SU-DHL-6 (cell line): Measurements from ENCODE around the gene LYZL1.
"Not testable (repeated sequence)": the region's sequence is repeated elsewhere in the genome, so short reads cannot be mapped to it uniquely, and the experiment has no call there.

Experiments
- H2AFZ ChIP-seq: fragments of 200-600 bp; sonication (generic); 2 replicates; pipeline ENCODE4 v1.6.1; 2014; ENCODE audit warnings: low read depth, mild to moderate bottlenecking, moderate library complexity, mixed read lengths, antibody characterized with exemption, low read length; ENCODE audit not compliant: severe bottlenecking
- H3F3A ChIP-seq: fragments of 200-600 bp; shearing (Covaris generic); 2 replicates; pipeline ENCODE4 v1.6.0; 2016; ENCODE audit warnings: antibody characterized with exemption, mild to moderate bottlenecking; ENCODE audit not compliant: insufficient read depth
- H3K27ac ChIP-seq: fragments of 200-600 bp; sonication (generic); 2 replicates; pipeline ENCODE4 v1.5.1; 2016; ENCODE audit warnings: low read depth, mild to moderate bottlenecking, low read length, moderate library complexity, mixed read lengths
- H3K27me3 ChIP-seq: fragments of 200-600 bp; sonication (generic), shearing (Covaris generic); 2 replicates; pipeline ENCODE4 v1.6.0; 2014; ENCODE audit warnings: mild to moderate bottlenecking, low read length
- H3K36me3 ChIP-seq: fragments of 200-600 bp; sonication (generic); 2 replicates; pipeline ENCODE4 v1.6.1; 2014; ENCODE audit warnings: mild to moderate bottlenecking, low read length, mixed read lengths
- H3K4me2 ChIP-seq: fragments of 300-600, 200-600 bp; shearing (Covaris generic), sonication (generic); 2 replicates; pipeline ENCODE4 v1.6.0; 2014; ENCODE audit warnings: low read length, low read depth, mild to moderate bottlenecking; ENCODE audit not compliant: poor library complexity, severe bottlenecking
- H3K4me3 ChIP-seq: fragments of 200-600 bp; sonication (generic); 2 replicates; pipeline ENCODE4 v1.5.1; 2014; ENCODE audit warnings: antibody characterized with exemption, low read length, mild to moderate bottlenecking, mixed read lengths; ENCODE audit not compliant: insufficient read depth, poor library complexity, severe bottlenecking
- H3K79me2 ChIP-seq: fragments of 200-600 bp; sonication (generic); 2 replicates; pipeline ENCODE4 v1.6.1; 2014; ENCODE audit warnings: mild to moderate bottlenecking, low read length, moderate library complexity; ENCODE audit not compliant: insufficient read depth
- H3K9ac ChIP-seq: fragments of 200-600 bp; sonication (generic); 2 replicates; pipeline ENCODE4 v1.7.0; 2014; ENCODE audit warnings: mild to moderate bottlenecking, low read length
- H3K9me2 ChIP-seq: fragments of 200-600 bp; sonication (generic); replicated peaks from 2 replicates; pipeline ENCODE4 v1.6.1; 2014; ENCODE audit warnings: low read length; ENCODE audit not compliant: insufficient read depth
- H3K9me3 ChIP-seq: fragments of 200-600 bp; sonication (generic); 2 replicates; pipeline ENCODE4 v1.6.1; 2014; ENCODE audit warnings: low read length, mixed read lengths; ENCODE audit not compliant: insufficient read depth
- H4K20me1 ChIP-seq: fragments of 200-600 bp; sonication (generic); 2 replicates; pipeline ENCODE4 v1.6.1; 2014; ENCODE audit warnings: low read depth, mild to moderate bottlenecking, antibody characterized with exemption, low read length, moderate library complexity, mixed read lengths
- EZH2phosphoT487 ChIP-seq: fragments of 200-600 bp; sonication (generic), shearing (Covaris generic); conservative IDR thresholded peaks from 2 replicates; pipeline ENCODE4 v1.6.1; 2018; ENCODE audit warnings: mild to moderate bottlenecking, antibody characterized with exemption, low read length, moderate library complexity, mixed read lengths
- TF ChIP-seq, protein P1 (sequence below): fragments of 200-600 bp; sonication (generic); IDR thresholded peaks from one replicate; pipeline ENCODE4 v1.5.1; 2017; ENCODE audit warnings: antibody characterized with exemption, mild to moderate bottlenecking, low read length, moderate library complexity; ENCODE audit not compliant: insufficient read depth, poor library complexity, severe bottlenecking

LYZL1 gene

DNA sequence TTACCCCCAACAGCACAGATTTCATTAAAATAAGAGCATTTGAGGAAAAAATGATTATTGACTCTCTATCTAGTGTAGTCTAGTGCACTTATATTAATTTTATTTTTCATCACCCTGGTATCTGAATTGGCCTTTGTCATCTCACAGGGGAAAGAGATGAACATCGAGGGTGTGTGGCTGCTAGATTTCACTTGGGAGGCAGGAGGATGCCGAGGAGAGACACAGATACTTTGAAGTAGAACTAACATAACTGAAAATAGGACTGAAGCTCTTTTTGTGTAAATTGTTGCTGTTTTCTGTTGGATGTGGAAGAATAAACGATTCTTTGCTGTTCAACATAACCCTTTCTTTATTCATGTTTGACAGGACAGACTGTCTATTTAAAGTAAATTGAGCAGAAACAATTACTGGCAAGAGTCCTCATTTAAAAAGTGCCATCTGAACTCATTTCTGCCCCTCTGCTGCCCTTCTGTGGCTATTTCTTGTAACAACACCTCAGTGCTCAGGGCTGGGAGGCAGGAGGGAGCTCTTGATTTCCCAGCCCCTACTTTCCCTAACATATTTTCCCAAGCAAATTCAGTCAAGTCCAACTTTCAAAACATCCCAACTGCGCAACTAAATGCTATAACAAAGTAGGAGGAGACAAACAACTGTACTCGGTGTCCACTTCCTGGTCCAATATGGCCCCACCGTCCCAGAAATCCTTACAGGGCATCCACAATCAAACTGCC lies 15.6 kb downstream of the LYZL1 start:
- TF ChIP-seq EZH2phosphoT487: no peak
- TF ChIP-seq, protein P1, sequence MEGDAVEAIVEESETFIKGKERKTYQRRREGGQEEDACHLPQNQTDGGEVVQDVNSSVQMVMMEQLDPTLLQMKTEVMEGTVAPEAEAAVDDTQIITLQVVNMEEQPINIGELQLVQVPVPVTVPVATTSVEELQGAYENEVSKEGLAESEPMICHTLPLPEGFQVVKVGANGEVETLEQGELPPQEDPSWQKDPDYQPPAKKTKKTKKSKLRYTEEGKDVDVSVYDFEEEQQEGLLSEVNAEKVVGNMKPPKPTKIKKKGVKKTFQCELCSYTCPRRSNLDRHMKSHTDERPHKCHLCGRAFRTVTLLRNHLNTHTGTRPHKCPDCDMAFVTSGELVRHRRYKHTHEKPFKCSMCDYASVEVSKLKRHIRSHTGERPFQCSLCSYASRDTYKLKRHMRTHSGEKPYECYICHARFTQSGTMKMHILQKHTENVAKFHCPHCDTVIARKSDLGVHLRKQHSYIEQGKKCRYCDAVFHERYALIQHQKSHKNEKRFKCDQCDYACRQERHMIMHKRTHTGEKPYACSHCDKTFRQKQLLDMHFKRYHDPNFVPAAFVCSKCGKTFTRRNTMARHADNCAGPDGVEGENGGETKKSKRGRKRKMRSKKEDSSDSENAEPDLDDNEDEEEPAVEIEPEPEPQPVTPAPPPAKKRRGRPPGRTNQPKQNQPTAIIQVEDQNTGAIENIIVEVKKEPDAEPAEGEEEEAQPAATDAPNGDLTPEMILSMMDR: peak; percentile 32
- Histone ChIP-seq H3K4me3 (no peak overlapping the region), H3K79me2 (no peaks in the 10 kb centered on the region), H4K20me1 (no peaks in the 10 kb centered on the region), H2AFZ (no peak overlapping the region), H3K27ac (no peak overlapping the region), H3K9me2 (no peaks in the 10 kb centered on the region), H3K4me2 (no peak overlapping the region), H3F3A (no peaks in the 10 kb centered on the region), H3K9ac (no peak overlapping the region), H3K36me3 (no peaks in the 10 kb centered on the region), H3K27me3 (no peaks in the 10 kb centered on the region; the same call in 1 of the 2 replicates), H3K9me3 (no peaks in the 10 kb centered on the region)

DNA sequence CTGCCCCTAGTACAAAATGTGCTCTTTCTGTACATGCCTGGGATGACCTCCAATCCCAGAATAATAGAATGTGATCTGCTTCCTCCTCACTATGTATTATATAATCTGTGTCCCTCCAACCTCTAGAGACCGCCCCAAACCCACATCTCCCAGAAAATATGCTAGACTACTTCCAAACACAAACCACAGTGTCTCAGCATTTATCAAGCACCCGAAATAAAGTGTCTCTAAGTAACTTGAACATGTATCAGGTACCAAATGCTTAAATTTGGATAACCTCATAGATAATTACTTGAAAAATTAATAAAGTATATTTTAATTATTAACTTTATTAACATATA lies 16.1 kb downstream of the LYZL1 start:
- H3K79me2 ChIP-seq: no peaks in the 10 kb centered on the region
- TF ChIP-seq EZH2phosphoT487: no peak
- TF ChIP-seq, protein P1: no peak
- H3K4me2 ChIP-seq: no peak overlapping the region
- no peaks in the 10 kb centered on the region for H3K9me3 ChIP-seq
- no peak overlapping the region for H3K9ac ChIP-seq
- H3K27me3 ChIP-seq: no peaks in the 10 kb centered on the region; the same call in 1 of the 2 replicates
- H3K36me3 ChIP-seq: no peaks in the 10 kb centered on the region
- no peaks in the 10 kb centered on the region for H3K9me2 ChIP-seq
- no peaks in the 10 kb centered on the region for H3F3A ChIP-seq
- H4K20me1 ChIP-seq: no peaks in the 10 kb centered on the region
- no peak overlapping the region for H3K4me3 ChIP-seq
- H2AFZ ChIP-seq: no peak overlapping the region
- H3K27ac ChIP-seq: no peak overlapping the region

DNA sequence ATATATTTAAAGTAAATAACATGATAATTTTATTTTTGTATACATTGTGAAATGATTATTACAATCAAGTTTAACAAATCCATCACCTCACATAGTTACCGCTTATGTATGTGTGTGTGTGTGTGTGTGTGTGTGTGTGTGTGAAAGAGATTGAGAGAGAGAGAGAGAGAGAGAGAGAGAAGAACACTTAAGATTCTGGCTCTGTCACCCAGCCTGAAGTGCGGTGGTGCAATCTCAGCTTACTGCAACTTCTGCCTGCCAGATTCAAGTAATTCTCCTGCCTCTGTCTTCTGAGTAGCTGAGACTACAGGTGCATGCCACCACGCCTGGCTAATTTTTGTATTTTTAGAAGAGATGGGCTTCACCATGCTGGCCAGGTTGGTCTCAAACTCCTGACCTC lies 17.8 kb downstream of the LYZL1 start:
- Histone ChIP-seq H3K79me2 (no peaks in the 10 kb centered on the region), H3K9ac (no peak overlapping the region), H3K9me3 (no peaks in the 10 kb centered on the region), H3K4me3 (no peak overlapping the region), H2AFZ (no peak overlapping the region), H3F3A (no peaks in the 10 kb centered on the region), H3K36me3 (no peaks in the 10 kb centered on the region), H3K4me2 (no peak overlapping the region), H4K20me1 (no peaks in the 10 kb centered on the region), H3K9me2 (no peaks in the 10 kb centered on the region), H3K27me3 (no peaks in the 10 kb centered on the region; the same call in 1 of the 2 replicates), H3K27ac (no peak overlapping the region)
- no peak for TF ChIP-seq EZH2phosphoT487
- TF ChIP-seq, protein P1: no peak

DNA sequence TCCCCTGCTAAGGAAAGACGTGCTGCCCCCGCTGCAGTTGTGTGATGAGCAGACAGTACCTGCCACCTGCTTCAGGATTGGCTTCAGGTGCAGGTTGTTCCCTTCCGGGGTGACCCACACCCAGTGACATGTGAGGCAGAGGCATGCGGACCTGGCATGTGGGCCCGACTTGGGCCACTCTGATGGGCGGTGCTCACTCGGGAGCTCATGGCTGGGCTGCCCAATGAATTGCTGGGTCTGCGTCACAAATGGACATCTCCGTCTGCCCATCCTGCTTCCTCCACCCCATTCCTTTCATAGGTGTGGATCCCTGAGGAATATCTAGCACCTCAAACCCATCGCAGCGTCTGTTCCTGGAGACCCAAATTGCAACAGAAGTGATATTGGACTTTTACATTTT lies 19.3 kb downstream of the LYZL1 start:
- H3K4me3 ChIP-seq, H3K27me3 ChIP-seq, H4K20me1 ChIP-seq, H2AFZ ChIP-seq, H3K9me3 ChIP-seq, H3K9ac ChIP-seq, H3K79me2 ChIP-seq, H3K27ac ChIP-seq, H3K36me3 ChIP-seq, H3F3A ChIP-seq, H3K4me2 ChIP-seq, H3K9me2 ChIP-seq: not testable (repeated sequence)
